SK-N-SH (cell line): ENCODE results near the gene LRRC17.

Experiments used
- EP300 ChIP-seq, 2 experiments: IDR thresholded peaks; 2 replicates each; pipeline versions ENCODE4 v1.4.0 to v1.6.1; 2012; ENCODE audit warnings: borderline replicate concordance in 1 of 2, low read depth in 1 of 2, low read length in 1 of 2
- JUND ChIP-seq: IDR thresholded peaks from 2 replicates; pipeline ENCODE4 v1.4.0; 2012
- MXI1 ChIP-seq: IDR thresholded peaks from 2 replicates; pipeline ENCODE4 v1.6.1; 2012; ENCODE audit warnings: mild to moderate bottlenecking, low read depth, low read length, improper control_type of control experiment
- POLR2AphosphoS5 ChIP-seq: IDR thresholded peaks from 2 replicates; pipeline ENCODE4 v1.6.1; 2012; ENCODE audit warnings: low read depth, low read length
- RAD21 ChIP-seq: IDR thresholded peaks from 2 replicates; pipeline ENCODE4 v1.6.1; 2012; ENCODE audit warnings: mild to moderate bottlenecking, low read length
- RCOR1 ChIP-seq: fragments of 150-350 bp; IDR thresholded peaks from 2 replicates; pipeline ENCODE4 v1.6.1; 2017; ENCODE audit warnings: antibody characterized with exemption, low read length
- REST ChIP-seq: IDR thresholded peaks from 2 replicates; pipeline ENCODE4 v1.6.1; 2012; ENCODE audit warnings: mild to moderate bottlenecking, low read depth, low read length, moderate library complexity
- RFX5 ChIP-seq: IDR thresholded peaks from 2 replicates; pipeline ENCODE4 v1.6.1; 2012; ENCODE audit warnings: mild to moderate bottlenecking, improper control_type of control experiment, low read length
- TAF1 ChIP-seq: IDR thresholded peaks from 2 replicates; pipeline ENCODE4 v1.6.1; 2012; ENCODE audit warnings: low read depth, mild to moderate bottlenecking, low read length, moderate library complexity, borderline replicate concordance
- TEAD4 ChIP-seq: IDR thresholded peaks from 2 replicates; pipeline ENCODE4 v1.4.0; 2012; ENCODE audit warnings: mild to moderate bottlenecking, borderline replicate concordance; ENCODE audit not compliant: insufficient read depth
- YY1 ChIP-seq: IDR thresholded peaks from 2 replicates; pipeline ENCODE4 v1.4.0; 2012; ENCODE audit warnings: low read depth, mild to moderate bottlenecking
- TF ChIP-seq, protein P1 (sequence below): fragments of 200-600 bp; sonication (generic); IDR thresholded peaks from 2 replicates; pipeline ENCODE4 v1.6.1; 2017; ENCODE audit warnings: antibody characterized with exemption, mild to moderate bottlenecking, moderate library complexity

DNA sequence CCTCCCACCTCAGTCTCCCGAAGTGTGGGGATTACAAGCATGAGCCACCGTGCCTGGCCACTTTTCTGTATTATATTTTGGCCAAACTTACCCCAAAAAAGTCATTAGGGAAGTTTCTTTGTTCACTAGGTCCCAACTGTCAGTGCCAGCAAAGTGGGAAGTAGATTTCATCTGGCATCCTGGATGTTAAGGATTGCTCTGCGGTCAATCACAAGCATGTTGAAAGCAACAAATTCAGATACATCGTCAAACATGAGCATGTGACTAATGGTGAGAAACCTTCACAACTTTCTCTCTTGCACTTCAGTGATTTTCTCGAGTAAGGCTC is 14.3 kb upstream of the LRRC17 start:
- TF ChIP-seq, protein P1, sequence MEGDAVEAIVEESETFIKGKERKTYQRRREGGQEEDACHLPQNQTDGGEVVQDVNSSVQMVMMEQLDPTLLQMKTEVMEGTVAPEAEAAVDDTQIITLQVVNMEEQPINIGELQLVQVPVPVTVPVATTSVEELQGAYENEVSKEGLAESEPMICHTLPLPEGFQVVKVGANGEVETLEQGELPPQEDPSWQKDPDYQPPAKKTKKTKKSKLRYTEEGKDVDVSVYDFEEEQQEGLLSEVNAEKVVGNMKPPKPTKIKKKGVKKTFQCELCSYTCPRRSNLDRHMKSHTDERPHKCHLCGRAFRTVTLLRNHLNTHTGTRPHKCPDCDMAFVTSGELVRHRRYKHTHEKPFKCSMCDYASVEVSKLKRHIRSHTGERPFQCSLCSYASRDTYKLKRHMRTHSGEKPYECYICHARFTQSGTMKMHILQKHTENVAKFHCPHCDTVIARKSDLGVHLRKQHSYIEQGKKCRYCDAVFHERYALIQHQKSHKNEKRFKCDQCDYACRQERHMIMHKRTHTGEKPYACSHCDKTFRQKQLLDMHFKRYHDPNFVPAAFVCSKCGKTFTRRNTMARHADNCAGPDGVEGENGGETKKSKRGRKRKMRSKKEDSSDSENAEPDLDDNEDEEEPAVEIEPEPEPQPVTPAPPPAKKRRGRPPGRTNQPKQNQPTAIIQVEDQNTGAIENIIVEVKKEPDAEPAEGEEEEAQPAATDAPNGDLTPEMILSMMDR, result no peak
- TF ChIP-seq REST (no peak), POLR2AphosphoS5 (no peak), MXI1 (no peak), RAD21 (no peak), RFX5 (no peak), EP300 (IDR thresholded peaks at IDR 0.05; ENCODE audit: borderline replicate concordance in 1 of 2, low read depth in 1 of 2, low read length in 1 of 2) (no peak), RCOR1 (no peak), YY1 (no peak), TAF1 (no peak), TEAD4 (no peak), JUND (no peak)
